DMS153 treated with DMSO at 0.1 percent for 48 hours (cell line): ENCODE results near the gene DSCAML1.

ENCODE experiments used
- DNase-seq: peaks from one replicate; lab custom pipeline; 2025; ENCODE audit not compliant: unreplicated experiment; lab: John Stamatoyannopoulos, UW

The DSCAML1 gene

GRCh38 chr11:117529816-117530215, 267.2 kb downstream of the DSCAML1 start:
- no peak for DNase-seq

- DNase-seq = peak; percentile 23
These were observed 268.8 kb downstream of the DSCAML1 start for GRCh38 chr11:117528097-117528721.

- DNase-seq = no peak
These were observed 269.7 kb downstream of the DSCAML1 start for GRCh38 chr11:117527271-117527670.

DNA sequence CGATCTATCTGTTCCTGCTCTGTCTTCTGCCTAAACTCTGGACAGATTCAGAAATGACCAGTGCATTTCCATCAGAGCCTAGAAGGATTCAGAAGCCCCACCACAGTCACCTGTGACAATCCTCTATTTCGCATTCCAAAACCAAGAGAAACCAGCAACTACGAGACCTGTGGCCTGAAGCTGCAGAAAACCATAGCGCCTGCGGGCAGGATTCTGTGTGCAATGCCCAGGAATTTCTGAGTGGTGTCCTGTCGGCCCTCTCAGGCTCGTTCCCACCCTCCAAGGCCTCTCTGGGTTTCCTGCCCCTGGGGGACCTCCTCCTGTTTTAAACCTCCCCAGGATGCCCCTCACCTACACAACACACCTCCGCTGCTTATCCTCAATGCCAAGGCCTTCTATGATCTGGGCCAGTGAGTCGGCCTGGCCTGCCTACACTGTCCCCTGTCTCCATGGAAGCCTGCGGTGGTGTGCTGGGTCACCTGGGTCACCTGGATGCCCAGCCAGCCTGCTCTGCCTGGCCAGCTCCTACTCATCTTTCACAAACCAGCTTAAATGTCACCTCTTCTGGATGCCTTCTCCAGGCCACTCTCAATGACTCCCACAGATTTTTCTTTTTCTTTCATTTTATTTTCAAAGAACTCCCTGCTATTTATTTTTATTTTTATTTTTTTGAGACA, 271.0 kb downstream of the DSCAML1 start:
- DNase-seq = no peak

DNA sequence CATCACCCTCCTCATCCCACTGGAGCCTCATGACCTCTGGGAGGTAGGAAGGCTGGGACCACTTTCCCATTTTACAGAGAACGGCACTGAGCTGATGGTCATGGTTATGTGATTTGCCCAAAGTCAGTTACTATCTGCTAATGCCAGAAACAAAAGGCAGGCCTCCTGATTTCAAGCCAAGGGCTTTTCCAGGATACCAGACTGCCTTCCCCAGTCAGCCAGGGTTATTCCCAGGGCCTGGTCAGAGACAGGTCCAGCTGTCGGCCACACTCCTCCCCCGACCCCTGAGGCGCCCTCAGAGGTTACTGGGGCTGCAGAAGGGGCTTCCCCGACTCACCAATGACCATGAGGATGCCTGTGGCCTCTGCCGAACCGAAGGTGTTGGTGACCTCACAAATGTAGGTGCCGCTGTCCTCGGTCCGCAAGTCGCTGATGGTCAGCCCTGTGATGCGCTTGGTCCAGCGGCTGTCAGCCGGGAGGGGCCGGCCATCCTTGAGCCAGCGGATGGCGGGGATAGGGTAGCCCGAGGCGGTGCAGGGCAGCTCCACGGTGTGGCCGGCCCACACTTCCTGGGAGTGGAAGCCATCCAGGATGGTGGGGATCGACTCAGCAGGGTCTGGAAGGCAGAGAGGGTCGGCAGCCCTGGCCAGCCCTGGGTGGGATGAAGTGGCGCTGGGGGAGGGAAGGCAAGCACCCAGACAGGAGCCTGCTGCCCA, 272.4 kb downstream of the DSCAML1 start:
- no peak for DNase-seq

GRCh38 chr11:117523680-117524079, 273.3 kb downstream of the DSCAML1 start:
- DNase-seq = no peak

GRCh38 chr11:117521974-117522373, 275.0 kb downstream of the DSCAML1 start:
- no peak for DNase-seq

- DNase-seq = no peak
These were observed 276.1 kb downstream of the DSCAML1 start for GRCh38 chr11:117520966-117521365.

DNA sequence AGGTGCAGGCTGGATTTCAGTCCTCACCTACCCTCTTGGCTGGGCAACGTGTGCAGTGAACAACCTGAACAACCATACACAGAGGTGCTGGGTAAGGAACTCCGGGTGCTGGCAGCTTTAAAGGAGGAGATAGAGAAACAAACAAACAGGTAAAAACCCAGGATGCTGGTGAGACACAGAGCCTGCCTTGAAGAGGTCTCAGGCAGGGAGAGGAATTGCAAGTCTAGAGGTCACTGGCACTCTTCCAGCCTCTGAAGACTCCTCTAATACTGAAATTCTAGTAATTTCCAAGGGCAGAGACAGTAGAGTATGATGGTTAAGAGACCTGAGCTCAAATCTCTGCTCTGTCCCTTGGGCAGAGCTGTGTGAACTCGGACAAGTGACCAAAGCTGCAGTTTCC, 276.8 kb downstream of the DSCAML1 start:
- DNase-seq = no peak

DNA sequence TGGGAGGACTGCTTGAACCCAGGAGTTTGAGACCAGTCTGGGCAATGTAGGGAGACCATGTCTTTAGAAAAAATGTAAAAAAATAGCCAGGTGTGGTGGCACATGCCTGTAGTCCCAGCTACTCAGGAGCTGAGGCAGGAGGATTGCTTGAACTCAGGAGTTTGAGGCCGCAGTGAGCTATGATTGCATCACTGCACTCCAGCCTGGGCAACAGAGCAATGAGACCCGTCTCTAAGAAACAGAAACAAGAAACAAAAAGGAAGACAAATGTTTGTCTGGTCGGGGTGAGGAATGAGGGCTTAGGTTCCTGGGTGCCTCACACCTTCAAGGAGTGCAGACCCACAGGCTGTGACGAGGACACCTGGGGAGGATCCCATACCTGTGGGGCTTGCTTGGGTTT, 277.4 kb downstream of the DSCAML1 start:
- DNase-seq = no peak

DNA sequence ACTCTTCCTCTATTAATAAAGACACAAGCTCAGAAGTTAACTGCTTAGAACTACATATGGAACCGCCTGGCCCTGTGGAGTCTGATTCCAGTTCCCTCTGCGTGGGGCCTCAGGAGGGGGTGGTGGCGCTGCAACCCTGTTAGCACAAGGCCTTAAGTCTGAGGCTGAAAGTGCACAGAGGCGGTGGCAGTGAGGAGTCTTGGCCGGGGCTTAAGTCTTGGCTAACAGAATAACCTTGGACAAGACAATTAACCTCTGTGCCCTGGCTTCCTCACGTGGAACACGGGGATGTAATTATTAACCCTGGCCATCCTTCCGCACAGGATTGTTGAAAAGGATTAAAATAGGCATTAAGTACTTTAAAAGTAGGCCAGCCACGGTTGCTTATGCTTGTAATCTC, 277.8 kb downstream of the DSCAML1 start:
- no peak for DNase-seq

GRCh38 chr11:117518455-117518854, 278.6 kb downstream of the DSCAML1 start:
- DNase-seq = no peak

DNA sequence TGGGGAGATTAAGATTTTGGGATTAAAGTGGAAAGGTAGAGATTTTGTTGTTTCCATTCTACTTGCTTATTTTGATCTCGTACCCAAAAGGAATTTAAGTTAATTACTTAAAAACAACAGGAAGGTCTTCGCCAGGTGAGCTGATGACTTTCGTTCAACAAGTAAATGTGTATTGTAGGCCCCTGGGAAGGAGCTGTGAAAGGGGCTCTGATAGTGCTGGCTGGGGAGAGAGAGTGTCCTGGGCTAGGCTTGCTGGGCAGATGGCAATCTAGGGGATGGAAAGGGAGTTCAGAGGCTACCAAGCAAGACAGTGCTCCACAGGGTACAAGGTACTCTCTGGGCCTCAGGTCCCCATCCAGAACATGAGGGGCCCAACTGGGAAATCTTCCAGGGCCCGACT, 279.9 kb downstream of the DSCAML1 start:
- DNase-seq = no peak

DNA sequence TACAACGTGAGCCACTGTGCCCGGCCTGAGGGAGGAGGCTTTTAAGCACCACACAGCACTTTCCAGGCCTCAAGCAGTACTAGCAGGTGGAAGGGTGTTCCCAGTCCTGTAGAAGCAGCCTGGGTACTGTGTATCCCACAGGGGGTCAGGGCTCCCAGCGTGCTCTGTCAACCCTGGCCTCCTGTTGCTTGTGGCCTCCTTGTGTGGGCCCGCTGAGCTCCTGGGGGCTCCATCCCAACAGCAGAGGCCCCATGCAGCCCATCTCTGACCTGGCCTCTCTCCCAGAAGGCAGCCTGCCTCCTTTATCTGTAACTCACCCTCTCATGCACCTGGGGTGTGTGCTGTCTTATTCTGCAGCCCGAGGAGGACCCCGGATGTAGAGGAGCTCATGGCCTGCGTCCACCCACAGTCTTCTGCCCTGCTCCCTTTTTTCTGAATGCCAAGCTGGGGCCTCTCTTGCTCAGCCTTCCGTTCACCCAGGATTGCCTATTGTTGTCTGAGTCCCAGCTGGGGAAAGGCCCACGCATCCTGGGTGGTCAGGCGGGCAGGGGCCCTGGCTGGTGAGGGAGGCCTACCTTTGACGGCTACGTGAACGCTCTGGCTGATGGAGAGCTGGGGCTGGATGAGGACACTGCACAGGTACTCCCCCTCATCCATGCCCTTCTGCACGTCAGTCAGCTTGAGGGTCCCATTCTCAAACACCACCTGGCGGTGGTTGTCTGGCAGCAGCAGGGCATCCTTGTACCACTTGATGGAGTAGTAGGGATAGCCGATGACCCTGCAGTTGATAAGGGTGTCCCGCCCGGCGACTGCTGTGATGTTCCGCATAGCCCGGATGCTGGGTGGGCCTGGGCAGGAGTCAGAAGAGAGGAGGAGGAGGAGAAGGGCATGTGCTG, 280.9 kb downstream of the DSCAML1 start:
- DNase-seq = no peak

- no peak for DNase-seq
These were observed 282.8 kb downstream of the DSCAML1 start for GRCh38 chr11:117514256-117514655.

DNA sequence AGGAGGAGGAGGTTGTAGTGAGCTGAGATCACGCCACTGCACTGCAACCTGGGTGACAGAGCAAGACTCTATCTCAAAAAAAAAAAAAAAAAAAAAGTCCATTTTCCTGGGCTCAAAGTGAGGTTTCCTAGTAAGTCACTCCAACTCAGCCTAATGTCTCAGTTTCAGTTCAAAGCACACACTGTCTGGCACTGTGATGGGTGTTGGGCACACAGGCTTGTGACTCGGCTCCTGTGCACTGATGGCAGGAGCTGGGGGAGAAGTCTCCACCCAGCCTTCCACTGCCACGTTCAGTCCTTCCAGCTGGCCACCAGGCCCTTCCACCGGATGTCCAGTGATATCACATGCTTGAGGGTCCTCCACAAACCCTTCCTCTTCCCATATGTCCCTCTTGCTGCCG, 283.4 kb downstream of the DSCAML1 start:
- no peak for DNase-seq

- no peak for DNase-seq
These were observed 285.0 kb downstream of the DSCAML1 start for GRCh38 chr11:117511931-117512539.

- no peak for DNase-seq
These were observed 285.5 kb downstream of the DSCAML1 start for GRCh38 chr11:117511483-117511930.

GRCh38 chr11:117510646-117511045, 286.4 kb downstream of the DSCAML1 start:
- DNase-seq = no peak

GRCh38 chr11:117509543-117509942, 287.5 kb downstream of the DSCAML1 start:
- DNase-seq = no peak

- no peak for DNase-seq
These were observed 290.0 kb downstream of the DSCAML1 start for GRCh38 chr11:117506971-117507370.
